Type B pancreatic cell (in vitro differentiated cells): Measurements from ENCODE around the gene DTNB. TPM values are rescaled to one million over a fixed set of nuclear protein-coding genes. Genes with fewer than 3 reads are reported as not detected.

Experiments
- DNase-seq: peaks from one replicate; pipeline ENCODE4 v3.0.0; 2021; ENCODE audit warnings: mixed read lengths; ENCODE audit not compliant: unreplicated experiment; ENCODE audit errors: extremely low spot score
- H3K27ac Mint-ChIP-seq: 2 replicates; pipeline ENCODE4 v1.8.0; 2021; ENCODE audit warnings: mild to moderate bottlenecking, mixed read lengths
- H3K27me3 Mint-ChIP-seq: 2 replicates; pipeline ENCODE4 v1.8.0; 2021; ENCODE audit warnings: mixed read lengths
- H3K36me3 Mint-ChIP-seq: 2 replicates; pipeline ENCODE4 v1.8.0; 2021; ENCODE audit warnings: mixed read lengths
- H3K4me1 Mint-ChIP-seq: one replicate; pipeline ENCODE4 v1.8.0; 2021; ENCODE audit warnings: mixed read lengths; ENCODE audit not compliant: unreplicated experiment
- H3K4me3 Mint-ChIP-seq: 2 replicates; pipeline ENCODE4 v1.8.0; 2021; ENCODE audit warnings: mild to moderate bottlenecking, mixed read lengths
- H3K9me3 Mint-ChIP-seq: 2 replicates; pipeline ENCODE4 v1.8.0; 2021; ENCODE audit warnings: mixed read lengths
- CTCF ChIP-seq: fragments of 200-600 bp; sonication (generic); conservative IDR thresholded peaks from 2 replicates; pipeline ENCODE4 v1.5.0; 2021; ENCODE audit warnings: antibody characterized with exemption, mild to moderate bottlenecking
- total RNA-seq: library from RNA; stranded (reverse); gene quantifications from 2 replicates; pipeline ENCODE4 v1.2.1, GENCODE V29; 2021; ENCODE audit warnings: low replicate concordance

DTNB gene
- total RNA-seq, 1 donor from 2014 or later, result 28.6 TPM

DNA sequence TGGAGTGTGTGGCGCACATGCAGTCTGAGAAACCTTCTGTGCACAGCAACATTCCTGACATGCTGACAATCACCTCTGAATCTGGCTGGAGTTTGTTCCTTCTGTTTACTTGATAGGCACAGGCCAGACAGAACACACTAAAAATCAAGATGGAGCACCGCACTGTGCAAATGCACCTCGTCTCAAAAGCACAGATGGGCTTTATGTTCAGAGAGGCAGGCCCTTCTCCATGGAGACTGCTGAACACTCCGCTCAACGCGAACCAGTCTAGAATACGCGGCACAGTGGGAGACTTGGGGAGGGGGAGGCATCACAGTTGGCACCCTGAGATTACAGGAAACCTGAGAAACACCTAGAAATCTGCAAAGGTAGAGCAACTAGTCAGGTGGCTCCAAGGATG, 273.2 kb downstream of the DTNB start:
- no peak overlapping the region for H3K4me3 Mint-ChIP-seq
- no peaks in the 10 kb centered on the region for H3K36me3 Mint-ChIP-seq
- peaks cover 29% of the 10 kb centered on the region for H3K4me1 Mint-ChIP-seq
- H3K27me3 Mint-ChIP-seq, result no peaks in the 10 kb centered on the region
- TF ChIP-seq CTCF, result no peak
- DNase-seq, result no peak
- H3K9me3 Mint-ChIP-seq, result no peaks in the 10 kb centered on the region
- H3K27ac Mint-ChIP-seq, result no peak overlapping the region

GRCh38 chr2:25398534-25398933, 274.8 kb downstream of the DTNB start:
- no peaks in the 10 kb centered on the region for H3K36me3 Mint-ChIP-seq
- no peak overlapping the region for H3K27ac Mint-ChIP-seq
- H3K4me1 Mint-ChIP-seq, result peaks cover 29% of the 10 kb centered on the region
- peaks cover 7% of the 10 kb centered on the region for H3K9me3 Mint-ChIP-seq
- H3K4me3 Mint-ChIP-seq, result no peak overlapping the region
- no peak for TF ChIP-seq CTCF
- H3K27me3 Mint-ChIP-seq, result no peaks in the 10 kb centered on the region
- no peak for DNase-seq

DNA sequence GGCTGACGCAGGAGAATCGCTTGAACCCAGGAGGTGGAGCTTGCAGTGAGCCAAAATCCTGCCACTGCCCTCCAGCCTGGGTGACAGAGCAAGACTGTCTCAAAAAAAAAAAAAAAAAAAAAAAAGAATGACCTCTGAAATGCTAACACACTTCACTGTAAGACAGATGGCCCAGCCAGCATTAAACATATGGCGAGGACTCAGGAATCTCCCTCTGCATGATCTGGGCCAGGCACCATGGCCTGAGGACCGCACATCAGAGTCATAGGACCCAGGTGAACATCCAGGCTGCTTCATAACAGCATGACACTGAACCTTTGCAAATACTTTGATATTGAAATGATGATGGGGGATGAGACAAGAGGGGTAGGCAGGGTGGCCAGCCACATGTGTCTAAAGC, 275.6 kb downstream of the DTNB start:
- no peak overlapping the region for H3K4me3 Mint-ChIP-seq
- H3K4me1 Mint-ChIP-seq, result peaks cover 29% of the 10 kb centered on the region
- no peak for TF ChIP-seq CTCF
- H3K27ac Mint-ChIP-seq, result no peak overlapping the region
- peaks cover 7% of the 10 kb centered on the region for H3K9me3 Mint-ChIP-seq
- H3K36me3 Mint-ChIP-seq, result no peaks in the 10 kb centered on the region
- no peaks in the 10 kb centered on the region for H3K27me3 Mint-ChIP-seq
- no peak for DNase-seq

DNA sequence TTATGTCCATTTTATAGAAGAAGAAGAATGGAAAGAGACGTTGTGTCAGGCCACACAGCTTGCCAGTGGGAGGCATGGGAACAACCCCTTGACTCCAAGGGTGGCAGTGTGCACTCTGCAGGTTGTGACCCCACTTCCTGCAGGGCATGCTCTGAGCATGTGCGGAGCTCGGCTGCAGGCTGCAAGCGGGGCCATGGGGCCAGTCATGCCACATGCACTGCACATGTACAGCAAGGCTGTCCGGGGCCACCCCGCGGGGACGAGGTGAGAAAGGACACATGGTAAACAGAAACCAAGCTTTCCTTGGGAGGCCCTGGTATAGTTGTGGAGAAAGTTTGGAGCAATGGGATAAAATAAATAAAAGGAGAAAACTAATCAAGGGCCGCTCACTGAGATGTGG, 284.2 kb downstream of the DTNB start:
- Mint-ChIP-seq H3K36me3 (peaks cover 5% of the 10 kb centered on the region), H3K27ac (no peak overlapping the region), H3K4me3 (no peak overlapping the region), H3K9me3 (peaks cover 5% of the 10 kb centered on the region), H3K27me3 (no peaks in the 10 kb centered on the region), H3K4me1 (peaks cover 24% of the 10 kb centered on the region)
- no peak for TF ChIP-seq CTCF
- DNase-seq, result no peak

DNA sequence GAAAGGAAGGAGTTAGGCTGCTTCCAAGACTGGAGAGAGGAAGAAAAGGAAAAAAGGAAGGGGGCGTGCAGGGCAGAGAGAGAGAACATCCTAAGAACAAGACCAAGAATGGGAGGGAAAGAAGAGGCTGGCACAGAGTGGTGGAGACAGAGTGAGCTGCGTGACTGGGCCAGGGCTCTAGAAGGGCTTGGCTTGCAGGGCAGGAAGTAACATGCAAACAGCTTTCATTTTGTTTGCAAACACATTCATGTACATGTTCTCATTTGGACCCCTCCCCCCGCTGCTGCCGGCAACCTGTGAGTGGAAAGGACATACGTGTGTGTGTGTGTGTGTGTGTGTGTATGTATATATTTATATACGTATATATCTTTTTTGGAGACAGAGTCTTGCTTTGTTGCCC, 284.9 kb downstream of the DTNB start:
- no peak for DNase-seq
- Mint-ChIP-seq H3K9me3 (no peaks in the 10 kb centered on the region), H3K27me3 (no peaks in the 10 kb centered on the region), H3K27ac (no peak overlapping the region), H3K4me1 (peaks cover 24% of the 10 kb centered on the region), H3K36me3 (peaks cover 5% of the 10 kb centered on the region), H3K4me3 (no peak overlapping the region)
- TF ChIP-seq CTCF, result no peak

- DNase-seq, result no peak
- Mint-ChIP-seq H3K27ac (no peak overlapping the region), H3K4me3 (no peak overlapping the region), H3K4me1 (peaks cover 24% of the 10 kb centered on the region), H3K27me3 (no peaks in the 10 kb centered on the region), H3K9me3 (no peaks in the 10 kb centered on the region), H3K36me3 (peaks cover 5% of the 10 kb centered on the region)
- no peak for TF ChIP-seq CTCF
These were observed 285.4 kb downstream of the DTNB start for GRCh38 chr2:25387876-25388449.
